Stomach (tissue), 9 donors: ENCODE data around the gene OGDH. TPM values are rescaled to one million over a fixed set of nuclear protein-coding genes. Genes with fewer than 3 reads are reported as not detected.
A peak's percentile ranks its signal among the peaks of the same experiment; 100 is the strongest.

Experiments used
- DNase-seq, 2 donors: peaks; one replicate each; pipeline versions ENCODE4 v3.0.0 to v3.0.0-alpha.2; 2013 to 2019
- H3K27ac ChIP-seq, 5 donors: fragments of 200-600 bp in 4 of 5; sonication (generic) in 4 of 5; one replicate each; pipeline ENCODE4 v1.5.1; 2013 to 2019; ENCODE audit warnings: mild to moderate bottlenecking in 1 of 5, moderate library complexity in 1 of 5
- H3K27me3 ChIP-seq, 3 donors: fragments of 200-600 bp; sonication (generic); one replicate each; pipeline ENCODE4 v1.5.1; 2017 to 2019; ENCODE audit warnings: mixed run types in 1 of 3
- H3K36me3 ChIP-seq, 4 donors: fragments of 200-600 bp; sonication (generic); 1 replicate in 3 of 4; 2 replicates in 1 of 4; pipeline ENCODE4 v1.5.1; 2016 to 2019
- H3K4me1 ChIP-seq, 4 donors: fragments of 200-600 bp; sonication (generic); one replicate each; pipeline ENCODE4 v1.5.1; 2016 to 2019
- H3K4me3 ChIP-seq, 4 donors: fragments of 200-600 bp; sonication (generic) in 3 of 4; one replicate each; pipeline ENCODE4 v1.5.1; 2016 to 2019; ENCODE audit warnings: mild to moderate bottlenecking in 1 of 4
- H3K9me3 ChIP-seq, 4 donors: fragments of 200-600 bp; sonication (generic); one replicate each; pipeline ENCODE4 v1.5.1; 2016 to 2019
- EP300 ChIP-seq: sonication (generic); formaldehyde crosslinking; IDR thresholded peaks from one replicate; pipeline ENCODE4 v1.6.1; 2017; ENCODE audit warnings: antibody characterized with exemption
- POLR2A ChIP-seq, 4 donors: fragments of 450-650 bp; IDR thresholded peaks; one replicate each; pipeline ENCODE4 v1.6.1; 2016; ENCODE audit warnings: antibody characterized with exemption in 4 of 4, control low read depth in 2 of 4, mild to moderate bottlenecking in 1 of 4, moderate library complexity in 1 of 4
- POLR2AphosphoS5 ChIP-seq, 3 donors: sonication (generic); formaldehyde crosslinking; IDR thresholded peaks; one replicate each; pipeline ENCODE4 v1.6.1; 2016; ENCODE audit warnings: antibody characterized with exemption in 3 of 3
- WGBS, 5 donors: extraction: QIAGEN DNeasy Blood & Tissue Kit in 3 of 5; methylation state at CpG; one replicate each; pipeline versions ENCODE4 v1.1.5 to v1.1.7; 2013 to 2018; 5-methylcytosine and 5-hydroxymethylcytosine counted together
- intact Hi-C: fragments of 100-400 bp; cut with DNase I; formaldehyde crosslinking; loops from one replicate; pipeline ENCODE4 v1.15.1; 2023; ENCODE audit warnings: low total_unique reads
- polyA plus RNA-seq, 3 donors: library from polyadenylated mRNA; stranded (reverse); fragments of 200-250 nt; gene quantifications; one replicate each; pipeline ENCODE4 v1.2.3, GENCODE V29; 2013
- total RNA-seq, 5 donors: library from RNA; depleted of rRNA; stranded (reverse); fragments of >200 nt; gene quantifications; one replicate each; pipeline versions ENCODE4 v1.1.0 to v1.2.3, GENCODE V29; 2014 to 2016
- TF ChIP-seq, protein P1 (sequence below), 7 experiments: fragments of 450-650 bp in 4 of 7; fragments of 200-600 bp in 3 of 7; sonication (generic) in 3 of 7; IDR thresholded peaks; one replicate each; pipeline ENCODE4 v1.5.1; 2016 to 2019; ENCODE audit warnings: antibody characterized with exemption in 7 of 7, control low read depth in 2 of 7, mild to moderate bottlenecking in 1 of 7
- donor health status: healthy with polysubstance abuse.
- donor health status: Bipolar disorder and iron deficiency.
- donor health status: healthy.

The OGDH gene
- total and polyA plus RNA-seq, 8 donors, result 19.8 to 92.0 (median 31.3) TPM

DNA sequence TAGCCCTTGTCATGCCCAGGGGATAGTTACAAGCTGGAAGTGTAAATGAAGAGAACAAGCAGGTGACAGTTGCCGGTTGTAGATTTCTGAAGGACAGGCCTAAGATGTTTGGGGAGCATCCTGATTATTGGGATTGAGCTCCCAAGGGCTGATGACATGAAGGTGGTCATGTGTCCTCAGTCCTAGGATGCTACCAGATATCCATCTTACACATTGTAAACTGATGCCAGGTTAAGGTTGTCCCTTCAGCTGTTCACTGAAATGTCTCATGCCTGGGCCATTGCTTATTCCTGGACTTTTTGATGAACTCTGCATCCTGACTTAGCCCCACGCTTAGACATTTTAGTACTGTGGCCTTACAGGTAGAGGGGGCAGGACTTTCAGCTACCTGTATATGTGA, 143.6 kb downstream of the OGDH start:
- H3K36me3 ChIP-seq, result peaks cover 0 to 5% (median 0%) of the 10 kb centered on the region in 4 donors
- peak overlapping the region in 3 of 4 donors; percentile 78 to 96 (median 90) for H3K4me3 ChIP-seq
- H3K4me1 ChIP-seq, result peaks cover 26 to 61% (median 44%) of the 10 kb centered on the region in 4 donors
- intact Hi-C loops, result no loop called here
- peak overlapping the region in 3 of 5 donors; percentile 61 to 97 (median 96) for H3K27ac ChIP-seq
- WGBS, 5 donors, result 78 to 91% (median 84%) methylated on average over 2 of the region's 2 CpGs
- no peaks in the 10 kb centered on the region for H3K27me3 ChIP-seq
- no peaks in the 10 kb centered on the region for H3K9me3 ChIP-seq
- DNase-seq, result no peak
- no peak for TF ChIP-seq POLR2A (IDR thresholded peaks at IDR 0.05)
- no peak for TF ChIP-seq POLR2AphosphoS5 (IDR thresholded peaks at IDR 0.05)
- TF ChIP-seq EP300, result no peak
- TF ChIP-seq, protein P1, sequence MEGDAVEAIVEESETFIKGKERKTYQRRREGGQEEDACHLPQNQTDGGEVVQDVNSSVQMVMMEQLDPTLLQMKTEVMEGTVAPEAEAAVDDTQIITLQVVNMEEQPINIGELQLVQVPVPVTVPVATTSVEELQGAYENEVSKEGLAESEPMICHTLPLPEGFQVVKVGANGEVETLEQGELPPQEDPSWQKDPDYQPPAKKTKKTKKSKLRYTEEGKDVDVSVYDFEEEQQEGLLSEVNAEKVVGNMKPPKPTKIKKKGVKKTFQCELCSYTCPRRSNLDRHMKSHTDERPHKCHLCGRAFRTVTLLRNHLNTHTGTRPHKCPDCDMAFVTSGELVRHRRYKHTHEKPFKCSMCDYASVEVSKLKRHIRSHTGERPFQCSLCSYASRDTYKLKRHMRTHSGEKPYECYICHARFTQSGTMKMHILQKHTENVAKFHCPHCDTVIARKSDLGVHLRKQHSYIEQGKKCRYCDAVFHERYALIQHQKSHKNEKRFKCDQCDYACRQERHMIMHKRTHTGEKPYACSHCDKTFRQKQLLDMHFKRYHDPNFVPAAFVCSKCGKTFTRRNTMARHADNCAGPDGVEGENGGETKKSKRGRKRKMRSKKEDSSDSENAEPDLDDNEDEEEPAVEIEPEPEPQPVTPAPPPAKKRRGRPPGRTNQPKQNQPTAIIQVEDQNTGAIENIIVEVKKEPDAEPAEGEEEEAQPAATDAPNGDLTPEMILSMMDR (IDR thresholded peaks at IDR 0.05), result no peak

GRCh38 chr7:44750424-44750823, 144.0 kb downstream of the OGDH start:
- peak overlapping the region in 2 of 5 donors; percentile 4 to 38 for H3K27ac ChIP-seq
- intact Hi-C loops, result no loop called here
- WGBS, 5 donors, result 72 to 91% (median 82%) methylated on average over 2 to 3 of the region's 3 CpGs
- peaks cover 30 to 65% (median 48%) of the 10 kb centered on the region in 4 donors for H3K4me1 ChIP-seq
- H3K27me3 ChIP-seq, result no peaks in the 10 kb centered on the region
- TF ChIP-seq EP300 (no peak), POLR2AphosphoS5 (IDR thresholded peaks at IDR 0.05) (no peak), POLR2A (IDR thresholded peaks at IDR 0.05) (no peak)
- TF ChIP-seq, protein P1 (IDR thresholded peaks at IDR 0.05), result no peak
- peak overlapping the region in 1 of 4 donors; percentile 78 for H3K4me3 ChIP-seq
- no peaks in the 10 kb centered on the region for H3K9me3 ChIP-seq
- H3K36me3 ChIP-seq, result peaks cover 0 to 5% (median 0%) of the 10 kb centered on the region in 4 donors
- no peak for DNase-seq

GRCh38 chr7:44750921-44751571, 144.6 kb downstream of the OGDH start:
- peak overlapping the region in 1 of 4 donors; percentile 78 for H3K4me3 ChIP-seq
- H3K27ac ChIP-seq, result peak overlapping the region in 3 of 5 donors; percentile 4 to 38 (median 5)
- H3K9me3 ChIP-seq, result no peaks in the 10 kb centered on the region
- intact Hi-C loops, result no loop called here
- DNase-seq, result peak in 1 of 2 donors; percentile 50
- WGBS, 5 donors, result 44 to 51% (median 46%) methylated on average over 3 to 6 of the region's 6 CpGs
- peaks cover 0 to 5% (median 0%) of the 10 kb centered on the region in 4 donors for H3K36me3 ChIP-seq
- TF ChIP-seq POLR2A (IDR thresholded peaks at IDR 0.05), result no peak
- no peak for TF ChIP-seq EP300
- TF ChIP-seq, protein P1 (IDR thresholded peaks at IDR 0.05), result no peak
- H3K27me3 ChIP-seq, result no peaks in the 10 kb centered on the region
- peaks cover 37 to 71% (median 54%) of the 10 kb centered on the region in 4 donors for H3K4me1 ChIP-seq

DNA sequence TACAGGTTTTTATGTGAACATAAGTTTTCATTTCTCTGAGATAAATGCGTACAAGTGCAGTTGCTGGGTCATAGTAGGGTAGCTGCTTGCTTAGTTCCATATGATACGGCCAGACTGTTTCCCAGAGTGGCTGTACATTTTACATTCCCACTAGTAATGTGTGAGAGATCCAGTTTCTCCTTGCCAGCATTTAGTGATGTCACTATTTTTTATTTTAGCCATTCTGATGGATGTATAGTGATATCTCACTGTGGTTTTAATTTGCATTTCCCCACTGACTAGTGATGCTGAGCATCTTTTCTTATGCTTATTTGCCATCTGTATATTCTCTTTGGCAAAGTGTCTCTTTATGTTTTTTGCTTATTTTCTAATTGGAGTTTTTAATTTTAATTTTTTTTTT, 146.4 kb downstream of the OGDH start:
- H3K4me3 ChIP-seq, result no peak overlapping the region
- peaks cover 9 to 20% (median 16%) of the 10 kb centered on the region in 4 donors for H3K36me3 ChIP-seq
- H3K9me3 ChIP-seq, result no peaks in the 10 kb centered on the region
- no peak for DNase-seq
- 90 to 97% (median 92%) methylated on average over 2 of the region's 2 CpGs for WGBS, 5 donors
- H3K27ac ChIP-seq, result no peak overlapping the region
- TF ChIP-seq POLR2A (IDR thresholded peaks at IDR 0.05), result no peak
- TF ChIP-seq, protein P1 (IDR thresholded peaks at IDR 0.05), result no peak
- no peak for TF ChIP-seq POLR2AphosphoS5 (IDR thresholded peaks at IDR 0.05)
- TF ChIP-seq EP300, result no peak
- H3K27me3 ChIP-seq, result no peaks in the 10 kb centered on the region
- intact Hi-C loops, result no loop called here
- H3K4me1 ChIP-seq, result peaks cover 51 to 83% (median 70%) of the 10 kb centered on the region in 4 donors
